Karpas-422 (cell line): ENCODE results near the gene SIGLECL1. TPM values are rescaled to one million over a fixed set of nuclear protein-coding genes. Genes with fewer than 3 reads are reported as not detected.

Source experiments
- DNase-seq: peaks from one replicate; pipeline ENCODE4 v3.0.0-alpha.2; 2015
- H2AFZ ChIP-seq: fragments of 200-600 bp; sonication (generic); 2 replicates; pipeline ENCODE4 v1.6.1; 2014; ENCODE audit warnings: antibody characterized with exemption, low read length, mixed read lengths
- H3K27ac ChIP-seq: fragments of 200-600 bp; sonication (generic); 2 replicates; pipeline ENCODE4 v1.5.1; 2014; ENCODE audit warnings: mild to moderate bottlenecking, low read length, moderate library complexity
- H3K27me3 ChIP-seq: fragments of 200-600 bp; sonication (generic); 2 replicates; pipeline ENCODE4 v1.6.1; 2014; ENCODE audit warnings: low read length, mixed read lengths
- H3K36me3 ChIP-seq: fragments of 200-600 bp; sonication (generic); 2 replicates; pipeline ENCODE4 v1.6.1; 2014; ENCODE audit warnings: low read length, mixed read lengths; ENCODE audit not compliant: insufficient read depth
- H3K4me1 ChIP-seq: fragments of 200-600 bp; sonication (generic); 2 replicates; pipeline ENCODE4 v1.6.1; 2014; ENCODE audit warnings: mild to moderate bottlenecking, low read length, mixed read lengths
- H3K4me2 ChIP-seq: fragments of 200-600 bp; sonication (generic); 2 replicates; pipeline ENCODE4 v1.6.1; 2014; ENCODE audit warnings: low read length, low read depth, mild to moderate bottlenecking; ENCODE audit not compliant: poor library complexity, severe bottlenecking
- H3K4me3 ChIP-seq: fragments of 200-600 bp; sonication (generic); 2 replicates; pipeline ENCODE4 v1.5.1; 2014; ENCODE audit warnings: mild to moderate bottlenecking, antibody characterized with exemption, low read length, mixed read lengths
- H3K79me2 ChIP-seq: fragments of 200-600 bp; sonication (generic); 2 replicates; pipeline ENCODE4 v1.6.1; 2014; ENCODE audit warnings: mild to moderate bottlenecking, low read length, mixed read lengths
- H3K9ac ChIP-seq: fragments of 200-600 bp; sonication (generic); 2 replicates; pipeline ENCODE4 v1.6.0; 2014; ENCODE audit warnings: low read length
- H3K9me2 ChIP-seq: fragments of 200-600 bp; sonication (generic), shearing (Covaris generic); replicated peaks from 2 replicates; pipeline ENCODE4 v1.6.0; 2014; ENCODE audit warnings: mild to moderate bottlenecking, low read length, moderate library complexity; ENCODE audit not compliant: insufficient read depth
- H3K9me3 ChIP-seq: fragments of 300-700, 200-600 bp; sonication (generic); 2 replicates; pipeline ENCODE4 v1.6.1; 2014; ENCODE audit warnings: low read length, mixed read lengths
- H4K20me1 ChIP-seq: fragments of 200-600 bp; sonication (generic); 2 replicates; pipeline ENCODE4 v1.6.1; 2014; ENCODE audit warnings: mild to moderate bottlenecking, antibody characterized with exemption, low read length, low read depth; ENCODE audit not compliant: insufficient read depth
- total RNA-seq: library from RNA; depleted of rRNA; stranded (reverse); fragments of >200 nt; shearing (Covaris generic); gene quantifications from 2 replicates; pipeline ENCODE4 v1.2.3, GENCODE V29; 2014; ENCODE audit warnings: low replicate concordance

Gene SIGLECL1
- total RNA-seq, 1 experiment from 2014 or later, result not detected

DNA sequence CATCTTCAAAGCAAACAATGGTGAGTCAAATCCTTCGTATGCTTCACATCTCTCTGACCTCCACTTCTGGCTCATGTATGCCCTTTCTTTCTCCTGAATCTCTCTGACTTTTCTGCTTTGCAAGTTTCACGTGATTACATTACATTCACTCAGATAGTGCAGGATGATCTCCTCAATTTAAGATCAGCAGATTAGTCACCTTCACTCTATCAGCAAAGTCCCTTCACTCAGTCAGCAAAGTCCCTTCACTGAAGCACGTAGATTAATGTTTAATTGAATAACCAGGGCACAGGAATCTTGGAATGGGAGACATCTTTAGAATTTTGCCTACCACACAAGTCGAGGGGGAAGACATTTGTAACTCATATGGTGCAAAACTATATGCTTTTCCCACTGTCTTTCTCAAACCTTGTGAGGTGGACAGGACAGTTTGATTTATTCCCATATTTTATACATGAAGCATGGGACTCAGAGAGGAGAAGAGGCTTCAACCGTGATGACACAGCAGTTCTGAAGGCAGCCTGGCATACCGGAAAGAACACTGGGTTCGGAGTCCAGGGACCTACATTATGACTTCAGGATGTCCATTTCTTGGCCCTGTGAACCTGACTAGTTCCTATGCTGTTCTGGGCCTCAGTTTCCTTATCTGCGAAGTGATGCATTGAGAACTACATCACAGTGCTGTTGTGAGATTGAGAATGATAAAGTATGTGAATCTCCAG, 23.3 kb downstream of the SIGLECL1 start:
- Histone ChIP-seq H3K79me2 (no peaks in the 10 kb centered on the region), H4K20me1 (no peaks in the 10 kb centered on the region), H3K4me2 (no peak overlapping the region), H3K4me1 (peaks cover 11% of the 10 kb centered on the region), H3K27me3 (no peaks in the 10 kb centered on the region), H3K9ac (no peak overlapping the region), H3K27ac (no peak overlapping the region), H2AFZ (no peak overlapping the region), H3K36me3 (no peaks in the 10 kb centered on the region), H3K9me3 (no peaks in the 10 kb centered on the region), H3K4me3 (no peak overlapping the region), H3K9me2 (no peaks in the 10 kb centered on the region)
- no peak for DNase-seq

- no peak overlapping the region for H3K27ac ChIP-seq
- H3K9me3 ChIP-seq, result no peaks in the 10 kb centered on the region
- H2AFZ ChIP-seq, result no peak overlapping the region
- H3K4me1 ChIP-seq, result peaks cover 8% of the 10 kb centered on the region
- H3K27me3 ChIP-seq, result no peaks in the 10 kb centered on the region
- no peak overlapping the region for H3K9ac ChIP-seq
- no peak overlapping the region for H3K4me2 ChIP-seq
- H3K4me3 ChIP-seq, result no peak overlapping the region
- DNase-seq, result no peak
- no peaks in the 10 kb centered on the region for H3K36me3 ChIP-seq
- no peaks in the 10 kb centered on the region for H4K20me1 ChIP-seq
- H3K79me2 ChIP-seq, result no peaks in the 10 kb centered on the region
- no peaks in the 10 kb centered on the region for H3K9me2 ChIP-seq
Measured at GRCh38 chr19:51277112-51277511, 26.2 kb downstream of the SIGLECL1 start.

DNA sequence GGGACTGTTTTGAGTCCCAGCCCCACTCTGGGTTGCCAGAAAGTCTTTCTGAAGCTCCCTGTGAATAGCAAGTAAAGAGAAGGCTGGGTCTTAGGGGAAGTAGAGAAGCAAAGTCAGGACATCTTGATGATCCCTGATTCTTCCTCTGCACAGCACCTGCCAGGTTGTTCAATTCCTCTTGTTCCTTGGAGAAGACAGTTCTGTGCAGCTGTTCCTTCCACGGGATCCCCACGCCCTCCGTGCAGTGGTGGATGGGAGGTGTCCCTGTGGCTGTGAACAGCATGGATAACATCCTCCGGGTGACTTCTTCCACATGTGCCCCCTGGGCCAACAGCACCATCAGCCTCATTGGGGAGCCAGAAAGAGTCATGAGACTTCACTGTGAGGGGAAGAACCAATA, 31.5 kb downstream of the SIGLECL1 start:
- H2AFZ ChIP-seq, result no peak overlapping the region
- no peak for DNase-seq
- H3K4me1 ChIP-seq, result no peaks in the 10 kb centered on the region
- no peaks in the 10 kb centered on the region for H4K20me1 ChIP-seq
- H3K27me3 ChIP-seq, result no peaks in the 10 kb centered on the region
- no peak overlapping the region for H3K9ac ChIP-seq
- H3K9me2 ChIP-seq, result no peaks in the 10 kb centered on the region
- H3K36me3 ChIP-seq, result no peaks in the 10 kb centered on the region
- H3K4me3 ChIP-seq, result no peak overlapping the region
- no peak overlapping the region for H3K4me2 ChIP-seq
- no peaks in the 10 kb centered on the region for H3K79me2 ChIP-seq
- H3K27ac ChIP-seq, result no peak overlapping the region
- no peaks in the 10 kb centered on the region for H3K9me3 ChIP-seq

GRCh38 chr19:51285682-51286081, 34.8 kb downstream of the SIGLECL1 start:
- H3K27me3 ChIP-seq, result no peaks in the 10 kb centered on the region
- H3K9me2 ChIP-seq, result no peaks in the 10 kb centered on the region
- H3K79me2 ChIP-seq, result no peaks in the 10 kb centered on the region
- no peaks in the 10 kb centered on the region for H3K4me1 ChIP-seq
- no peak overlapping the region for H2AFZ ChIP-seq
- H4K20me1 ChIP-seq, result no peaks in the 10 kb centered on the region
- no peak overlapping the region for H3K9ac ChIP-seq
- H3K27ac ChIP-seq, result no peak overlapping the region
- no peaks in the 10 kb centered on the region for H3K36me3 ChIP-seq
- no peak overlapping the region for H3K4me2 ChIP-seq
- H3K4me3 ChIP-seq, result no peak overlapping the region
- DNase-seq, result no peak
- H3K9me3 ChIP-seq, result no peaks in the 10 kb centered on the region

DNA sequence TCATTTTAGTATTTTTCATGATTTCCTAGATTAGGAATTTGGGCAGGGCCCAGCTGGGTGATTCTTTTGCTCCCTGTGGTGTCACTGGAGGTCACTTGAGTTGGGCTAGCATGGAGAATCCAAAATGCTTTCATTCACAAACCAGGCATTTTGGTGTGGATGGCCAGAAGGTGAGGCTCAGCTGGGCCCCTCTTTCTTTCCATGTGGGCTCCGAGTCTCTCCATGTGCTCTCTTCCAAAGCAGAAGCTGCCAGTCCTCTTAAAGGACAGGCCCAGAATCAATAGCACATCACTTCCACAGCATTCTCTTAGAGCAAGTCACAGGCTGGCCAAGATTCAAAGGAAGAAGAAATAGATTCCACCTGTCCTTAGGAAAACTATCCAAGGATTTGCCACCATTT, 38.8 kb downstream of the SIGLECL1 start:
- Histone ChIP-seq H3K4me1 (no peaks in the 10 kb centered on the region), H3K9ac (no peak overlapping the region), H2AFZ (no peak overlapping the region), H3K36me3 (no peaks in the 10 kb centered on the region), H4K20me1 (no peaks in the 10 kb centered on the region), H3K9me2 (no peaks in the 10 kb centered on the region), H3K4me2 (no peak overlapping the region), H3K79me2 (no peaks in the 10 kb centered on the region), H3K9me3 (no peaks in the 10 kb centered on the region), H3K27me3 (no peaks in the 10 kb centered on the region), H3K4me3 (no peak overlapping the region), H3K27ac (no peak overlapping the region)
- no peak for DNase-seq

GRCh38 chr19:51292971-51293370, 42.1 kb downstream of the SIGLECL1 start:
- Histone ChIP-seq H2AFZ (peak overlapping the region; percentile 29; the same call in 1 of the 2 replicates), H3K9ac (no peak overlapping the region), H3K27me3 (no peaks in the 10 kb centered on the region; the same call in 1 of the 2 replicates)

GRCh38 chr19:51293571-51294210, 42.8 kb downstream of the SIGLECL1 start:
- Histone ChIP-seq H3K4me3 (no peak overlapping the region), H3K27ac (no peak overlapping the region), H3K79me2 (no peaks in the 10 kb centered on the region), H3K27me3 (no peaks in the 10 kb centered on the region; the same call in 1 of the 2 replicates), H3K36me3 (no peaks in the 10 kb centered on the region), H4K20me1 (no peaks in the 10 kb centered on the region), H3K9me3 (no peaks in the 10 kb centered on the region), H3K9ac (no peak overlapping the region), H2AFZ (no peak overlapping the region), H3K4me1 (no peaks in the 10 kb centered on the region), H3K9me2 (no peaks in the 10 kb centered on the region), H3K4me2 (no peak overlapping the region)
- DNase-seq, result no peak

More at GRCh38 chr19:51292971-51293370, 42.1 kb downstream of the SIGLECL1 start:
- no peak overlapping the region for H3K27ac ChIP-seq
- no peaks in the 10 kb centered on the region for H3K79me2 ChIP-seq
- DNase-seq, result no peak
- H3K4me3 ChIP-seq, result no peak overlapping the region
- no peaks in the 10 kb centered on the region for H3K4me1 ChIP-seq
- H3K9me3 ChIP-seq, result no peaks in the 10 kb centered on the region
- H4K20me1 ChIP-seq, result no peaks in the 10 kb centered on the region
- H3K4me2 ChIP-seq, result no peak overlapping the region
- no peaks in the 10 kb centered on the region for H3K36me3 ChIP-seq
- H3K9me2 ChIP-seq, result no peaks in the 10 kb centered on the region

GRCh38 chr19:51294211-51294976, 43.5 kb downstream of the SIGLECL1 start:
- no peak overlapping the region for H3K4me2 ChIP-seq

More at GRCh38 chr19:51294211-51294976, 43.5 kb downstream of the SIGLECL1 start:
- Histone ChIP-seq H2AFZ (no peak overlapping the region), H4K20me1 (no peaks in the 10 kb centered on the region), H3K4me3 (no peak overlapping the region), H3K9ac (no peak overlapping the region), H3K9me2 (no peaks in the 10 kb centered on the region), H3K4me1 (no peaks in the 10 kb centered on the region), H3K27me3 (no peaks in the 10 kb centered on the region; the same call in 1 of the 2 replicates), H3K9me3 (no peaks in the 10 kb centered on the region), H3K27ac (no peak overlapping the region), H3K79me2 (no peaks in the 10 kb centered on the region), H3K36me3 (no peaks in the 10 kb centered on the region)
- no peak for DNase-seq
